Uterine smooth muscle cell (primary cell): Measurements from ENCODE around the gene KHK. TPM values are rescaled to one million over a fixed set of nuclear protein-coding genes. Genes with fewer than 3 reads are reported as not detected.

Experiments used
- total RNA-seq: library from RNA; depleted of rRNA; stranded (reverse); fragments of >200 nt; gene quantifications from 2 replicates; pipeline ENCODE4 v1.2.3, GENCODE V29; 2014

The KHK gene
- 1.2 and 3.1 TPM in 2 replicates for total RNA-seq

GRCh38 chr2:27086724-27087593 is at the start of gene KHK:
KHK (plus strand) TSS chr2:27086772; CDS start chr2:27087260, 488 bp downstream.

GRCh38 chr2:27050996-27051901 is 35.3 kb upstream of the KHK start, which contains the start of gene AGBL5:
AGBL5 (plus strand) TSS chr2:27051668; CDS start chr2:27052959, 1,291 bp downstream.

GRCh38 chr2:27071277-27071989 is 15.1 kb upstream of the KHK start, which contains the start of gene OST4:
OST4 (minus strand) TSS chr2:27071654.

GRCh38 chr2:27078267-27079194 is 8.0 kb upstream of the KHK start, which contains the start of gene EMILIN1:
EMILIN1 (plus strand) TSS chr2:27078615; CDS start chr2:27079066, 451 bp downstream.

GRCh38 chr2:27118525-27119329 is 32.2 kb downstream of the KHK start, which contains the start of gene CGREF1:
CGREF1 (minus strand) TSS chr2:27119128; CDS start chr2:27104366, 14,762 bp downstream.

GRCh38 chr2:27123302-27124150 is 37.0 kb downstream of the KHK start, which contains the start of gene ABHD1:
ABHD1 (plus strand) TSS chr2:27123815; CDS start chr2:27123949, 134 bp downstream.

GRCh38 chr2:27133905-27134780 is 47.6 kb downstream of the KHK start, which contains the start of gene PREB:
PREB (minus strand) TSS chr2:27134636; CDS start chr2:27134421, 215 bp downstream.

GRCh38 chr2:27139310-27139709 is 52.7 kb downstream of the KHK start, which contains the start of gene PRR30:
PRR30 (minus strand) TSS chr2:27139410; CDS start chr2:27138329, 1,081 bp downstream.

GRCh38 chr2:27148801-27149439 is 62.3 kb downstream of the KHK start, which contains the start of gene TCF23:
TCF23 (plus strand) TSS chr2:27149004; CDS start chr2:27149134, 130 bp downstream.

Other genes starting within 250 kb of the KHK start
- not detected in 2 replicates for gene DPYSL5, start 238.6 kb upstream of the KHK start, total RNA-seq
- 6.6 and 8.4 TPM in 2 replicates for gene MAPRE3, start 116.1 kb upstream of the KHK start, total RNA-seq
- gene TMEM214, start 53.8 kb upstream of the KHK start, total RNA-seq, result 38.7 and 45.9 TPM in 2 replicates
- 21.2 and 23.9 TPM in 2 replicates for gene AGBL5, start 35.1 kb upstream of the KHK start, total RNA-seq
- gene OST4, start 15.1 kb upstream of the KHK start, total RNA-seq, result 224 and 453 TPM in 2 replicates
- gene EMILIN1, start 8.2 kb upstream of the KHK start, total RNA-seq, result 196 and 328 TPM in 2 replicates
- gene CGREF1, start 32.4 kb downstream of the KHK start, total RNA-seq, result 1.4 and 6.2 TPM in 2 replicates
- gene ABHD1, start 37.0 kb downstream of the KHK start, total RNA-seq, result under 0.01 TPM in 2 replicates
- 46.4 and 50.0 TPM in 2 replicates for gene PREB, start 47.9 kb downstream of the KHK start, total RNA-seq
- gene PRR30, start 52.6 kb downstream of the KHK start, total RNA-seq, result not detected in 2 replicates
- not detected in 2 replicates for gene TCF23, start 62.2 kb downstream of the KHK start, total RNA-seq
- gene ATRAID, start 125.3 kb downstream of the KHK start, total RNA-seq, result 140 and 237 TPM in 2 replicates
- gene SLC5A6, start 125.5 kb downstream of the KHK start, total RNA-seq, result 19.4 and 30.4 TPM in 2 replicates
- gene CAD, start 130.6 kb downstream of the KHK start, total RNA-seq, result 45.9 and 57.2 TPM in 2 replicates
- gene SLC30A3, start 176.3 kb downstream of the KHK start, total RNA-seq, result 0.66 and 0.87 TPM in 2 replicates
- gene DNAJC5G, start 188.7 kb downstream of the KHK start, total RNA-seq, result not detected in 2 replicates
- 0.33 and 0.37 TPM in 2 replicates for gene TRIM54, start 195.7 kb downstream of the KHK start, total RNA-seq
- 0.22 and 1.00 TPM in 2 replicates for gene UCN, start 221.7 kb downstream of the KHK start, total RNA-seq
- 48.6 and 95.3 TPM in 2 replicates for gene MPV17, start 236.3 kb downstream of the KHK start, total RNA-seq